Skeletal muscle tissue (tissue), 4 donors: ENCODE results near the gene VPS37B. TPM values are rescaled to one million over a fixed set of nuclear protein-coding genes. Genes with fewer than 3 reads are reported as not detected.

Source experiments
- H3K27ac ChIP-seq: one replicate; pipeline ENCODE4 v1.7.0; 2013; ENCODE audit warnings: mild to moderate bottlenecking, low read depth, low read length, inconsistent platforms
- H3K27me3 ChIP-seq, 3 donors: one replicate each; pipeline ENCODE4 v1.7.0; 2013; ENCODE audit warnings: low read length in 3 of 3; ENCODE audit not compliant: control insufficient read depth in 3 of 3, insufficient read depth in 3 of 3
- H3K36me3 ChIP-seq, 3 donors: one replicate each; pipeline ENCODE4 v1.7.0; 2013; ENCODE audit warnings: low read length in 3 of 3; ENCODE audit not compliant: control insufficient read depth in 3 of 3, insufficient read depth in 3 of 3
- H3K4me1 ChIP-seq, 3 donors: one replicate each; pipeline ENCODE4 v1.7.0; 2013; ENCODE audit warnings: low read length in 3 of 3, mild to moderate bottlenecking in 3 of 3; ENCODE audit not compliant: control insufficient read depth in 3 of 3, insufficient read depth in 3 of 3
- H3K4me3 ChIP-seq, 3 donors: one replicate each; pipeline ENCODE4 v1.7.0; 2013; ENCODE audit warnings: low read length in 3 of 3
- H3K9ac ChIP-seq, 3 donors: one replicate each; pipeline ENCODE4 v1.7.0; 2013; ENCODE audit warnings: low read length in 3 of 3, mild to moderate bottlenecking in 3 of 3, moderate library complexity in 2 of 3, low read depth in 1 of 3
- H3K9me3 ChIP-seq, 3 donors: one replicate each; pipeline ENCODE4 v1.7.0; 2013; ENCODE audit warnings: low read length in 3 of 3; ENCODE audit not compliant: control insufficient read depth in 3 of 3
- total RNA-seq: library from RNA; depleted of rRNA; stranded (reverse); fragments of >200 nt; gene quantifications from one replicate; pipeline ENCODE4 v1.2.3, GENCODE V29; 2014
- donor health status: Osteomylitis.

Gene VPS37B
- total RNA-seq, 1 donor from 2014 or later, result 11.5 TPM

- no peak overlapping the region for H3K4me3 ChIP-seq
- H3K4me1 ChIP-seq, result peaks cover 17 to 22% (median 17%) of the 10 kb centered on the region in 3 donors
- no peak overlapping the region for H3K9ac ChIP-seq
- no peak overlapping the region for H3K27ac ChIP-seq
- H3K36me3 ChIP-seq, result no peaks in the 10 kb centered on the region
- H3K27me3 ChIP-seq, result no peaks in the 10 kb centered on the region
- H3K9me3 ChIP-seq, result no peaks in the 10 kb centered on the region
Observed at GRCh38 chr12:122847921-122848421, 48.0 kb downstream of the VPS37B start.

GRCh38 chr12:122847516-122847836 lies 48.4 kb downstream of the VPS37B start:
- no peak overlapping the region for H3K4me3 ChIP-seq
- peaks cover 18 to 24% (median 20%) of the 10 kb centered on the region in 3 donors for H3K4me1 ChIP-seq
- H3K36me3 ChIP-seq, result no peaks in the 10 kb centered on the region
- no peak overlapping the region for H3K9ac ChIP-seq
- no peaks in the 10 kb centered on the region for H3K9me3 ChIP-seq
- no peaks in the 10 kb centered on the region for H3K27me3 ChIP-seq
- H3K27ac ChIP-seq, result no peak overlapping the region

GRCh38 chr12:122846622-122847515 lies 49.1 kb downstream of the VPS37B start:
- peaks cover 19 to 24% (median 19%) of the 10 kb centered on the region in 3 donors for H3K4me1 ChIP-seq
- no peak overlapping the region for H3K9ac ChIP-seq
- no peaks in the 10 kb centered on the region for H3K36me3 ChIP-seq
- no peaks in the 10 kb centered on the region for H3K9me3 ChIP-seq
- H3K27ac ChIP-seq, result no peak overlapping the region
- no peak overlapping the region for H3K4me3 ChIP-seq
- H3K27me3 ChIP-seq, result no peaks in the 10 kb centered on the region

GRCh38 chr12:122845865-122846621 lies 49.9 kb downstream of the VPS37B start:
- no peak overlapping the region for H3K9ac ChIP-seq
- H3K4me1 ChIP-seq, result peaks cover 27 to 32% (median 27%) of the 10 kb centered on the region in 3 donors
- no peaks in the 10 kb centered on the region for H3K27me3 ChIP-seq
- no peaks in the 10 kb centered on the region for H3K9me3 ChIP-seq
- H3K27ac ChIP-seq, result no peak overlapping the region
- no peak overlapping the region for H3K4me3 ChIP-seq
- H3K36me3 ChIP-seq, result no peaks in the 10 kb centered on the region

- no peaks in the 10 kb centered on the region for H3K9me3 ChIP-seq
- no peaks in the 10 kb centered on the region for H3K27me3 ChIP-seq
- H3K9ac ChIP-seq, result no peak overlapping the region
- H3K36me3 ChIP-seq, result no peaks in the 10 kb centered on the region
- peaks cover 34 to 38% (median 35%) of the 10 kb centered on the region in 3 donors for H3K4me1 ChIP-seq
- no peak overlapping the region for H3K4me3 ChIP-seq
- no peak overlapping the region for H3K27ac ChIP-seq
Observed at GRCh38 chr12:122845041-122845864, 50.7 kb downstream of the VPS37B start.

- Histone ChIP-seq H3K36me3 (no peaks in the 10 kb centered on the region), H3K27ac (no peak overlapping the region), H3K9ac (no peak overlapping the region), H3K9me3 (no peaks in the 10 kb centered on the region), H3K4me3 (no peak overlapping the region), H3K27me3 (no peaks in the 10 kb centered on the region), H3K4me1 (peaks cover 36 to 41% (median 37%) of the 10 kb centered on the region in 3 donors)
Observed at GRCh38 chr12:122844366-122844971, 51.5 kb downstream of the VPS37B start.

- Histone ChIP-seq H3K27me3 (no peaks in the 10 kb centered on the region), H3K27ac (no peak overlapping the region), H3K36me3 (no peaks in the 10 kb centered on the region), H3K4me1 (peaks cover 36 to 41% (median 37%) of the 10 kb centered on the region in 3 donors), H3K4me3 (no peak overlapping the region), H3K9me3 (no peaks in the 10 kb centered on the region), H3K9ac (no peak overlapping the region)
Observed at GRCh38 chr12:122843455-122843854, 52.5 kb downstream of the VPS37B start.

GRCh38 chr12:122842505-122843405 lies 53.2 kb downstream of the VPS37B start:
- H3K4me3 ChIP-seq, result no peak overlapping the region
- peaks cover 36 to 41% (median 37%) of the 10 kb centered on the region in 3 donors for H3K4me1 ChIP-seq
- H3K27me3 ChIP-seq, result no peaks in the 10 kb centered on the region
- no peaks in the 10 kb centered on the region for H3K9me3 ChIP-seq
- H3K27ac ChIP-seq, result no peak overlapping the region
- no peak overlapping the region for H3K9ac ChIP-seq
- H3K36me3 ChIP-seq, result no peaks in the 10 kb centered on the region
